Dermis microvascular lymphatic vessel endothelial cell (primary cell): ENCODE data around the gene RDH11. TPM values are rescaled to one million over a fixed set of nuclear protein-coding genes. Genes with fewer than 3 reads are reported as not detected.
"Not testable (repeated sequence)": the region's sequence is repeated elsewhere in the genome, so short reads cannot be mapped to it uniquely, and the experiment has no call there.

ENCODE experiments used
- DNase-seq, 2 donors: peaks; one replicate each; pipeline versions ENCODE4 v3.0.0 to v3.0.0-alpha.2; 2010; ENCODE audit warnings: low read depth in 2 of 2
- total RNA-seq: library from RNA; depleted of rRNA; stranded (reverse); fragments of >200 nt; gene quantifications from 2 replicates; pipeline ENCODE4 v1.2.1, GENCODE V29; 2014

The RDH11 gene
- total RNA-seq, 1 donor from 2014 or later, result 84.6 TPM

- peak; percentile 36 to 63 for DNase-seq
These were observed 9.0 kb upstream of the RDH11 start for GRCh38 chr14:67704484-67705089.

- DNase-seq, result no peak
These were observed 8.4 kb upstream of the RDH11 start for GRCh38 chr14:67703997-67704396.

- DNase-seq, result not testable (repeated sequence)
These were observed 5.9 kb upstream of the RDH11 start, which contains the start of gene RDH12 for GRCh38 chr14:67701492-67701891. TSS of gene RDH12 (plus strand) at chr14:67701886. CDS start at chr14:67722643, 20,757 bp downstream.

- no peak for DNase-seq
These were observed 2.6 kb upstream of the RDH11 start for GRCh38 chr14:67698179-67698578.

- DNase-seq, result no peak
These were observed 1.4 kb upstream of the RDH11 start for GRCh38 chr14:67697006-67697405.

GRCh38 chr14:67694791-67695393, 672 bp downstream of the RDH11 start:
- DNase-seq, result peak; percentile 81 to 98

- no peak for DNase-seq
These were observed 5.6 kb downstream of the RDH11 start for GRCh38 chr14:67690011-67690410.

GRCh38 chr14:67683842-67684241, 11.7 kb downstream of the RDH11 start:
- no peak for DNase-seq

GRCh38 chr14:67680941-67681340, 14.6 kb downstream of the RDH11 start:
- DNase-seq, result no peak

- DNase-seq, result peak in 1 of 2 donors; percentile 74
These were observed 15.4 kb downstream of the RDH11 start for GRCh38 chr14:67680121-67680602.

GRCh38 chr14:67679006-67679405, 16.6 kb downstream of the RDH11 start:
- no peak for DNase-seq

- no peak for DNase-seq
These were observed 20.4 kb downstream of the RDH11 start for GRCh38 chr14:67675219-67675582.

GRCh38 chr14:67674480-67675218, 20.9 kb downstream of the RDH11 start, which contains the start of gene VTI1B:
TSS of gene VTI1B (minus strand) at chr14:67674632. CDS start at chr14:67674489, 143 bp downstream.
- DNase-seq, result peak; percentile 41 to 80

- DNase-seq, result peak; percentile 6 to 76
These were observed 21.5 kb downstream of the RDH11 start for GRCh38 chr14:67674139-67674479.

- DNase-seq, result no peak
These were observed 22.1 kb downstream of the RDH11 start for GRCh38 chr14:67673451-67673850.

- no peak for DNase-seq
These were observed 27.0 kb downstream of the RDH11 start for GRCh38 chr14:67668559-67668958.

GRCh38 chr14:67666750-67667449, 28.7 kb downstream of the RDH11 start:
- peak; percentile 68 to 77 for DNase-seq

- no peak for DNase-seq
These were observed 29.7 kb downstream of the RDH11 start for GRCh38 chr14:67665868-67666267.

- no peak for DNase-seq
These were observed 31.9 kb downstream of the RDH11 start for GRCh38 chr14:67663633-67664032.

- no peak for DNase-seq
These were observed 41.8 kb downstream of the RDH11 start for GRCh38 chr14:67653651-67654280.

- DNase-seq, result no peak
These were observed 43.4 kb downstream of the RDH11 start for GRCh38 chr14:67652189-67652588.
